NCI-H345 treated with DMSO at 0.1 percent for 48 hours (cell line): ENCODE measurements around the gene HMGCS2.
"Not testable (repeated sequence)": the region's sequence is repeated elsewhere in the genome, so short reads cannot be mapped to it uniquely, and the experiment has no call there.

ENCODE experiments used
- DNase-seq: peaks from one replicate; lab custom pipeline; 2025; ENCODE audit not compliant: unreplicated experiment; lab: John Stamatoyannopoulos, UW

The HMGCS2 gene

DNA sequence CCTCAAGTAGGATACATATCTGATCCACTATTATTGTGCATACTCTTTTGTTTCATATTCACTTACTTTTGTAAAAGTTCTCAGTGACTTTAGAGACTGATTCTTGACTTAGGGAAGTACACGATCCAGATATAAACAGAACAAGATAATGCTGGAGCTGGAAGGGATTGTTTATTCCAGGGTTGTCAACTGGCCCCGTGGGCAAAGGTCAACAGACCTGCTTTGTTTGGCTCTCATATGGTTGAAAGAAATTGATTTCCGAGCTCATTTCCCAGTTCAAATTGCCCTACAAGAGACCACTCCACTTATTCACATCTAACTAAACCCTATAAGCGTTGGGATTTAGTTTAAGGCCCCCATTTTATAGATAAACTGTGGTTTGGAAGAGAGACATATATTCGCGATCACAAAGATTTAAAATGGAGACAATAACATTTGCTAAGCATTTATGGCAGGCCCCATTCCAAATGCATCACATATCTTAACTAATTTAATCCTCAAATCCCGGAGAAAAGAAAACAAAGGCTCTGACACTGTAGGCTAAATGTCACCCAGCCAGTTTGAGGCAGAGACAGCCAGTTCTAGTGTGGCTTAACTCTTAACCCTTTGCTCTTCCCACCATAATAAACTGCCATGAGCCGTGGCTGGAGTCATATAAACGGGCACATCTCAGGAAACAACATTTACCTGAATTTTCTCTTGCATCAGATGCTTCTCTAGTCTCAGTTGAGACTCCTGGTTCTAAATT lies 21.9 kb upstream of the HMGCS2 start:
- no peak for DNase-seq

DNA sequence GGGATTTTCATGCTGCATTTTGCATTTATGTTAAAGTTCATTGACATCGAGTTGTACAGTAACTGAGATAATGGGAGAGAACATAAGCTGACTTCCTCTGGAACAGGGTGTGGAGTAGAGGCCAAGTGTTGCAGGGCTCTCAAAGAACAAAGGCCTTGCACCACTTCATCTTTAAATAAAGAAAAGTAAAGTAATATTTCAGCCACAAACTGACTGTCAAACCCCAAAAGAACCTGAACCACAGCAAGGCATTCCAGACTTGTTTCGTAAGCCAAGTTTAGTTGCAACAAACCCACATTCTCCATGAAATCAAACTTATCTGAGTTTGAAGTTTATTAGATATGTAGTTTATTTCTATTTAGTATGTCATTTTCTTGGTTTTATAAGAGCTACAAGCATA lies 19.1 kb upstream of the HMGCS2 start:
- no peak for DNase-seq

DNA sequence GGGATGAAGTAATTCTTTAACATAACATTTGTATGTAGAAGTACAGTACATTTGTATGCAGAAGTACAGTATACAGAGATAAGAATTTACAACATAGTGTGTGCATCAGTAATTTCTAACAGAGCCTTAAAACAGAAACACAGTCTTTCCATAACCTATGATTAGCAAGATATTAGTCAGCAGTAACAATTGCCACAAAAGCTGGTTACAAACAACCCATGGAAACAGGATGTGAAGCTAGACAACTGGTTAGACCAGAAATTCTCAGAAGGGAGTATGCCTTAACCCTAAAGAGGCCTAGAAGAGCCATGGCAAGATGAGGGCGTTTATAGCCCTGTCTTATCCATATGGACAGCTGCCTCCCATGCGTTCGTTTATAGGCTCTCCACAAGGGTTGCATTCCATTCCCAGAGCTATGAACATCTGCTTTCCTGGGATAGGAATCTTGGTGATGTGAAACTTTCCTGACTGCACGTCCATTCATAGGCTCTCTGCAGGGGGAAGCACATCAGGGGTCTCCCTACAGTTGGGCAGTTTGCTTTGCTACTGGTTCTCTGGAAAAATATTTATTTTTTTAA lies 17.9 kb upstream of the HMGCS2 start:
- not testable (repeated sequence) for DNase-seq

DNA sequence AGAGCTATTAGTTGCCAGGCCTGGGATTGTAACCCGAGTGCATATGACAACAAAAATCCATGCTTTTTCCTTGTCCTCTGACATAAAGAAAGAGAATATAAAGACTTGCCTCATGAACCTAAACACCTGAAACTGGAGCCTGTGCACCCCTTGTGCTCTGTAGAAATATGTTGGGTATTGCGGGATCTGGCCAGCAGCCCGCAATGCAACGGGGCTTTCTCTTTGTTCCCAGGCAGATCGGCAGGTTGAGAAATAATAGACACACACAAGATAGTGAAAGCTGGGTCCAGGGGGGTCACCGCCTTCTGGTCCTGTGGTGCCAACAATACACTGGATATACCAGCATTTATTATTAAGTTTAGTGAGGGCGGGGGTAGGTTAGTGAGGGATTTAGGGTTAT lies 17.3 kb upstream of the HMGCS2 start:
- not testable (repeated sequence) for DNase-seq

DNA sequence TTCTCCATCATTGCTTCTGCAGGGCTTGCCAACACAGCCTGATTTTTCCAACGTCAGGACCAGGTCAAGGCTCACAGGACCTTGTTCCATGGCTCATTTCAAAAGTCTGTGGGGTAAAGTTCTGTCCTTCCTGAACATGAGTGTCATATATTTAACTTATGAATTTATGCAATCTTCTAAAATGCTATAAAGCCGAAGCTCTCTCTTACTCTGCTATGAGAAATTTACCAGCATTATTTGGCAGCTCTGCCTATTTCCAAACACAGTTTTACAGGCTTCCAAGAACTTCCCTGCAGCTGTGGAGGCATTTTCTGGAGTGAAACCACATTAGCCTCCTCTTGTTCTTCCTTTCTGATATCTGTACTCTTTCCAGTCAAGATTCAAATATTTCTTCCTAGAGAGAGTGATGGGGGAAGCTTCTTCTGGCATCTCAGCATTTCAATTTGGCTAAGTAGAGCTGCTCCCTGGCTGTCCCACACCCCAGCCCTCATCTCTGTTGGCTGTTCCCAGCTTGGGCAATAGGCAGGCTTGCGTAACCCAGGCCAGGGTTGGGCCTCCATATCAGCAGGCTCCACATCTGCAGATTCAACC lies 15.6 kb upstream of the HMGCS2 start:
- no peak for DNase-seq

DNA sequence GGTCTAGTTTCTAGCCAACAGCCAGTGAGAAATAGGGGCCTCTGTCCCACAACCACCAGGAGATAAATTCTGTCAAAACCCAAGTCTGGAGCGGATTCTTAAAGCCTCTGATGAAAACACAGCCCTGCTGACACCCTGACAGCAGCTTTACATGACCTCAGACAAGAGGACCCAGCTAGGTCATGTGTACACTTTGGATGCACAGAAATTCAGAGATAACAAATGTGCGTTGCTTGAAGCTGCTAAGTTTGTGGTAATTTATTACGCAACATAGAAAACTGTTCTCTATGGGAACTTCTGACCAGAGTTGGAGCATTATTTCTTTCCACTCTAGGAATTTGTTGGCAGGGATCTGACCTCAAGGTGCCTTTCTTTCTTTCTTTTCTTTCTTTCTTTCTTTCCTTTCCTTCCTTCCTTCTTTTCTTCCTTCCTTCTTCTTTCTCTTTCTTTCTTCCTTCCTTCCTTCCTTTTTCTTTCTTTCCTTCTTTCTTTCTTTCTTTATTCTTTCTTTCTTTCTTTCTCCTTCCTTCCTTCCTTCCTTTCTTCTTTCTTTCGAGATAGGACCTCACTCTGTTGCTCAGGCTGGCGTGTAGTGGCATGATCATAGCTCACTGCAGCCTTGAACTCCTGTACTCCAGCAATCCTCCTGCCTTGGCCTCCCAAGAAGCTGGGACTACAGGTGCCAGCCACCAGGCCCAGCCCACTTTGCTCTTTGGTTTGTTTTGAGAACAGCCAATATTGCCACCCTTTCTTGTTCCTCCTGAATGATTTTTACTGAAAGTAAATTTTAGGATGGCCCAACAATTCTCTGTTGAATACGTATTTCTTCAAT lies 14.9 kb upstream of the HMGCS2 start:
- DNase-seq, result no peak

DNA sequence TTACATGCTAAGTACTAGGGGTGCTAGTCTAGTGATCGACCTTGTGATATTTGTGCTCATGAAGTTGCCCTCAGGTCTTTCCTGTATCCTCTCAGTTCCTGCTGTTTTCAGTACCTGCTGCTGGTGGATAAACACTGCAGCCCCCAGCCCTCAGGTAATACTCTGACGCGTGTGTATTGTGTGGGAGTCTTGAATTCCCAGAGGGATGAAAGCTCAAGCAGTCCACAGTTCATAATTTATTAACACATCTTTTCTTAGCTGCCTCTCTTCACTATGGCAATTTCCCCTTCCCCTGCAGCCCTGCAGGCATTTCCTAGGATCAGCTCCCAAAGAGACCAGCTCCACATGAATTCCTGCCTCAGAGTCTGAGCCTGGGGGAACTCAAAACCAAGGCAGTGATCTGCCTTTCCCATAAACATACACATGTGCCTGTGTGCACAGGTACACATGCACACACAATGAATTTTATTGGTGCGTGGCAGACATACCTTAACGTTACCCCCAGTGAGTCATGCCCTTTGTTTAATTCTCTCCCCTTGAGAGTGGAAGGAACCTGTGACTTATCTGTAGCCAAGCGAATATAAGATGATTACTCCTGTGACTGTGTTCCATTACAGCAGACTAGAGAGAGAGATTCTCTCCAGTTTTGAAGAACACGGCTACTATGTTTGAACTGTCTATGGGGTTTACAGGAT lies 14.1 kb upstream of the HMGCS2 start:
- peak; percentile 45 for DNase-seq

DNA sequence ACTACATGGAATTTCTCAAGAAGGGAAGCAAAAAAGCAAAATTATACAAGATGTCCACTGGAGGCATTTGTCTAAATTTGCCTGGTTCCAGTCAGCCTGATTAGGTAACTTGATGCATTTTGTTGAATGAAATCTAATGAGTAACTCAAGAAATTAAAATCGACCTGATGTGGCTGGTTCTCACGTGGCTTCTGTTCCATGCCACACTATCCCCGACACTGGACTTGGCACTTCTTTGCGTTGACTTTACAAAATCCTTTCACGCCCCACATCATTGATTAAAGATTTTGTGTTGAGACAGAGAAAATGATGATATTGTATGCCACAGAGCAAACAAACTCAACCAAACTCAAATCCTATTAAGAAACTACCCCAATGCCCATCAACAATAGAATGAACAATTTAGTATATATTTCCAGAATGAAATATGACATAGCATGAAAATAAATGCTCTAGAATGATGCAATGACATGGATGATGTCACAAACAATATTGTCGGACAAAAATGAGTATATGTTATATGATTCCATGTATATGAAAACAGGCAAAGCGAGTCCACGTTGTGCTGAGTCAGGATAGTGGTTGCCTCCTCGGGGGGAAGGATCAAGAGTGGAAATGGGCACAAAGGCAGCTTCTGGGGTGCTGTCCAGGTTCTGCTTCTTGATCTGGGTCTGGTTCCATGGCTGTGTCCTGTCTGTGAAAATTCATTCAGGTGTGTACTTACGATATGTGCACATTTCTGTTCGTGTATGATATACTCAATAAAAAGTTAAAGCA lies 12.9 kb upstream of the HMGCS2 start:
- DNase-seq, result no peak

DNA sequence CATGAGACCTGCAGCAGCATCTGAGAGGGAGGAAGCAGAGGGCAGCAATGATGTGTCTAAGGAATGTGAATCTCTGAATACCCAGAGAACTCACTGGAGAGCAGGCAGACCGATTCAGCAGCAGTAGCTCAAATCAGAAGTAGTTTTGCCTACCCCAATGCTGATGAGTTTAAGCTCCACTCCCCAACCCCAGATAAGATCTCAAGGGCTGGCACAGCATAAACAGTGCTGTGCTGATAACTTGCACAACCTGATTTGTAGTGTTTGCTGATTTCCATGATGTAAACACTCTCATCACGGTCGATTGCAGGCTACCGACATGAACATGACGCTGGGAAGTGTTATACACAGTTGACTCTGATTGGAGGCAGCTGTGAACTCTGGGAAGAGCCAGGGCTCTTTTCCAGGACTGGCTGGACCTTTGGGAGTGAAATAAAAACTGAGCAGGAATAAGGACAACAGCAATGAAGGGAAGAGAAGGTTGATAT lies 11.2 kb upstream of the HMGCS2 start:
- DNase-seq, result peak; percentile 94

DNA sequence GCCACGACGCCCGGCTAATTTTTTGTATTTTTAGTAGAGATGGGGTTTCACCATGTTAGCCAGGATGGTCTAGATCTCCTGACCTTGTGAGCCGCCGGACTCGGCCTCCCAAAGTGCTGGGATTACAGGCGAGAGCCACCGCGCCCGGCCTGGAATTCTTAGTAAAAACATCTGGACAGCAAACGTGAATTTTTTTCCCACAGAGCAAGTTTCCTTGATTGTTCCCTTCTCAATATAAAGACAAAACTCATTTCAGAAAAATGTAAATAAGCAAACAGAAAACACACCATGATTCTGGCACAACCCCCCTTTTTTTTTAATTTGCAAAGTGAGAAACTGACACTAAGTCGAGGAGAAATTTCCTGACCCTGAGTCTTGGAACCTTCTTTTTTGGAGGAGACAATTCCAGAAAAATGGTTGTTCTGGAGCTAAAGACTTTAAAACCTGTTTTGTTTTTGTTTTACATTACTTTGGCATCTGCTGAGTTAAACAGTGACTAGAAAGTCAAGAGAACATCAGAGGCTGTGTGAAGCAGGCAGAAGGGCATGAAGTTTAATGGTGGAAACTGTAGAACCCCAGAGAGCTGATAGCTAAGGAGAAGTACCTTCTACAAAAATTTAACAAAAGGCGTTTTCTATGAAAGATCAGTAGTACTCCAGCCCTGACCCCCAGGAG lies 10.3 kb upstream of the HMGCS2 start:
- DNase-seq, result no peak

DNA sequence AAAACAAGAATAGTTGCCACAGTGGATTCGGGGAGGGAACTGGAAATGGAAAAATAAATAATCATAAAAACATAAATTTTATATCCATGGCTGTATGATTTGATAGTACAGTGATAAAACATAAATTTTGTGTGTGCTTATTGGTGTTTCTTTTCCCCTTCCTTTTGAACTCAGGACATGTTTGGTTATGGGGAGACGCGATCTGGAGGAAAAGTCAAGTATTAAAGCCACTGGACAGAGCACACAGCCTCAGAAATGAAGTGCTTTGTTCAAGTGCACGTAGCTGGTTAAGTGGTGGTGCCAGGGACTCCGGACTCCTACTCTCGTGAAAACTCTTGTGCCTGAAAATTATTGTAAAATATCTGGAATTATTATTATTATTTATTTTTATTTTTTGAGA lies 9.7 kb upstream of the HMGCS2 start:
- no peak for DNase-seq

DNA sequence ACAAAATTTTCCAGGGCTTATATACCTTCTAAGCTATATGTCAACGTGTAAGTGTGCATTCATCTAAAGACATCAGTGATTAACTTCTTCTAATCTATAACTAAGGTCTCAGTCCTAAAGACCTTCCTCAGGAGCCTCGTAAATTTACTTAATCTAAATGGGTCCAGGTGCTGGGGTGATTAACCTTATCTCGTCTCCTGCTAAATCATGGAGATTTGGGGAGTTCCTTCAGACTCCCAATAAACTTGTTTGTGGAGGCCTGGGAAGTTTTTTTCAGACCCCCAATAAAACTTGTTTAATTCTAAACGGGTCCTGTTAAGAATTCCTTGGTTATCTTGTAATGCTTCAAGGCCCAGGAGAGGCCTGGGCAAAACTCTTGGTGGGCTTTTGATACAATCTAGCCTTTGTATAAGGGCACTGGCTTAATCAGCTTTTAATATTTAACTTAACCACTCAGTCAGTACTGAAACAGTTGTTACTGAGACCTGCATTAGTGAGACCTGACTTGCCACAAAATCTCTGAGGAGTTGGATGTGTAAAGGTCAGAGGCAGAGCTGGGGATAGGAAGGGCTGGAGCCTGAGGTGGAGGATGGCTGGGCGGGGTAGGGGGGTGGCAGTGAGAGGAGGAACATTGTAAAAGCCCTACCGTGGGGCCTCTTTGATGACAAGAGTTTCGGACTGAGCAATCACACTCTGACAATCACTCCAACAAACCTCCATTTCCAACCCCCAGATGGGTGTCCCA lies 6.2 kb upstream of the HMGCS2 start:
- DNase-seq, result no peak

DNA sequence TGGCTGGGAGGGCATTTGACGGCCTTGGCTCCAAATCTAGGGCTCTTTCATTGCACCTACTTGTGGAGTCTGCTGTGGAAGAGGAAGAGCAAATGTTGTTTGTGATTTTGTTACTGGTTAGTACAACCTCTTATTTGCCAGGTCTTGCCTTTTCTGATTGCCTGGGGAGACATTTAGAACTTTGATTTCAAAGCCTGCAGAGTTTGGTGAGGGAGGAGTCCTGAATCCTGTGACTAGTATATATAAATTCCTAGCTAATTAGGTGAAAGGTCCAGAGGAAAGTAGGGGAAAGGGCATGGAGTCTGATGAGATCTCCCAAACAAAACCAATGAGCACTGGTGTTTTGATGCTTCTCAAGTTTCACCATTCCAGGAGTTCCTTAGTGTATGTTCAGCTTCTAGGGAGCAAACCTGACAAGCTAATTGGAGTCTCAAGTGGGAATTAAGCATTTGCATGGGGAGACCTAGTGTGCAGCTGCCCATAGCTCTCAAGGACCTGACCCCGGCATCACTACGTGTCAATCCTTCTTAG lies 5.1 kb upstream of the HMGCS2 start:
- no peak for DNase-seq

DNA sequence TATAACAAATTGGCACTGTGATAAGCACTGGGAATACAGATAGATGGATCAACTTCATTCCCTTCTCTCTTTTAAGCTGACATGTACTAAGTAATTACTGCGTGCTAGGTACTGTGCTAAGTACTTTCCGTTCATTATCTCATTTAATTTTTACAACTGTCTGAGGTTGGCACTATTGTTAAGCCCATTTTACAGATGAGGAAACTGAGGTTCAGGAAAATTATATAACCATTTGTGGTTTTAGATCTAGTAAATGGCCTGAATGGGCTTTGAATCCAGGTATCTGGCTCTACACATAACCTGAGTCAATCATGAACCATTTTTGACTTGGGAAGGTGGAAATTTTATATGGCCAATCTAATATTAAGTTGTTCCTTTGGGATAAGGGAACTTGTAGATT lies 3.6 kb upstream of the HMGCS2 start:
- no peak for DNase-seq

DNA sequence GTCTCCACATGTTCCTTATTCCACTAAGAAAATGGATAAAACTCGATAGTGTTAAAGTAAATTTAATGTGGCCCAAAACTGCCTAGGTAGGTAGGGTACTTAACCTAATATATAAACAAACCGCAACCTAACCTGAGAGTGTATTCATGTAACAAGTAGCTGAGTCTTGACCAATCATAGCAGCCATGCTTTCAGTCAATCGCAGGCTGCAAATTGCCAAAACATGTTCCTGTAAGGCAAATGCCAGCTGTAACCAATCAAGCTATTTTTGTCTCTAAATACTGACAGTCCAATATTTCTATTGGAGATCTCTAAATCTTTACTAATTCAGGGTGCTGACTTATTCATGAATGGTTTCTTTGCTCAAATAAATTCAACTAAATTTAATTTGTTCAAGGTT lies 3.1 kb upstream of the HMGCS2 start:
- DNase-seq, result no peak

DNA sequence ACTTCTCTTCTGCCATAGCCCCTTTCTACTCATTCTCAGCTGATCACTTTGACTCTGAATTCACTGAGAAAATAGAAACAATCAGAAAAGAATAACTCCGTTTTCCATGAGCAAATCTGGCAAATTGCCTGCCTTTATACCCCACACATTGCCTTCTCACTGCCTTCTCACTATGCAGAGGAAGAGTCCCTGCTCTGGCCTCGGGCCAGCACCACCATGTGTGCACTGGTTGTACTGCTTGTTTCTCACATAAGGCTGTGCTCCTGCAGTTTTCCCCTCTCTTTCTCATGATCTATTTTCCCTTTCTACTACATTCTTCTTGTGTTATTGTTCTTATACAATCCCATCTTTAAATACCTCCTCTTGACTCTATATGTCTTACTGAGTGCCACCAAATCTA lies 2.3 kb upstream of the HMGCS2 start:
- no peak for DNase-seq

DNA sequence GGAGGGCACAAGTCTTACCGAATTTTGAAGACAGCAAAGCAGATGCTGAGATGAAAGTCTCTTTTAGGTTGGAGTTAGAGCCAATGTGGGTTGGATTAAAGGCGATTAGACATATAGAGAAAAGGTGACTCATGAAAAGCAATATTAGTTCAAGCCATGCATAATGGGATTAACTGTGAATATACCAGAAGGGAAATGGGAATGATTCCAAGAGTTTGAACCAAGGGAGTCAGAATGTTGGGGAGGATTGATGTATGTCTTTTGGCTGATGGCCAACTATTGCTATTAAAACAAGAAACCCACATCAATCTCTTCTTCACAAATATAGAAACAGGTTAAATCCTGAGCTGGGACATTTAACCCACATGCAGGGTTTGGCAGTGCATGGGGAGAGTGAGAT lies 1.2 kb downstream of the HMGCS2 start:
- DNase-seq, result peak; percentile 43

DNA sequence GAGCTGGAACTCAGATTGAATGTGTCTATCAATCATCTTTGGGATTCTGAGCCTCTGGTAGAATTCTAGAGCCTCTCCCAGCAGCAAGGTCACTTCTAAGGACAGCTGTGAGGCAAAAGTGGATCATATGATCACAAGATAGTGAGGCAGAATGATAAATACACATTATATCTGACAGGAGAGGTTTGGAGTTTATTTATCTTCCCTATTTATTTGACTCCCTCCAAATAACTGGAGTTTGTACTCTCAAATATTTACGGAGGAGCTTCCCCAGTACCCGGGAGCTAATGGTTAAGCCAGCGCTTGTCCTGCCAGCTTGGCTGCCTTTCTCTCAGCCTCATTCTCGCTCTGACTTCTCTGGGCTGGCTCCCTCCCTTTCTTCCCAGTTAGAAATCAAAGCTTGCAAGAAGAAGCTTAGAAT lies 2.3 kb downstream of the HMGCS2 start:
- no peak for DNase-seq

DNA sequence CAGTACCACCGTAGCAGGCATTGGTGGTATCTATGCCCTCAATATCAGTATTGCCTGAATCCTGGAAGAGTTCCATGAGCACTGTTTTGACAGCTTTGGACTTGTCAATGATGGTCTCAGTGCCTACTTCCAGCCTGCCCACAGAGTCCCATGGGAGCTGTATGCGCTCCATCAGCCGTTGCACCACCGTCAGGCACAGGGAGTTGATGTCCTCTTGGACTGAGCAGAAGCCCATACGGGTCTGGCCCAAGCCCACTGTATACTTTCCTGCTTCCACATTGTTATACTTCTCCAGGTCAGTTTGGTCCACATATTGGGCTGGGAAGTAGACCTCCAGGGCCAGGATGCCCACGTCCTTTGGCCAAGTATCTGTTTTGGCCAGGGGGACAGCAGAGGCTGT lies 4.5 kb downstream of the HMGCS2 start:
- no peak for DNase-seq
